Stimulated activated CD4-positive, alpha-beta T cell treated with anti-CD3 and anti-CD28 coated beads, TNF-alpha, amount 100 ng/mL, for 4 hours (primary cell): ENCODE results near the gene CYP2W1.
"Not testable (repeated sequence)": the region's sequence is repeated elsewhere in the genome, so short reads cannot be mapped to it uniquely, and the experiment has no call there.

Experiments used
- DNase-seq, 3 experiments: peaks; one replicate each; pipeline ENCODE4 v3.0.0-alpha.2; 2020; ENCODE audit warnings: low read depth in 3 of 3

The CYP2W1 gene

DNA sequence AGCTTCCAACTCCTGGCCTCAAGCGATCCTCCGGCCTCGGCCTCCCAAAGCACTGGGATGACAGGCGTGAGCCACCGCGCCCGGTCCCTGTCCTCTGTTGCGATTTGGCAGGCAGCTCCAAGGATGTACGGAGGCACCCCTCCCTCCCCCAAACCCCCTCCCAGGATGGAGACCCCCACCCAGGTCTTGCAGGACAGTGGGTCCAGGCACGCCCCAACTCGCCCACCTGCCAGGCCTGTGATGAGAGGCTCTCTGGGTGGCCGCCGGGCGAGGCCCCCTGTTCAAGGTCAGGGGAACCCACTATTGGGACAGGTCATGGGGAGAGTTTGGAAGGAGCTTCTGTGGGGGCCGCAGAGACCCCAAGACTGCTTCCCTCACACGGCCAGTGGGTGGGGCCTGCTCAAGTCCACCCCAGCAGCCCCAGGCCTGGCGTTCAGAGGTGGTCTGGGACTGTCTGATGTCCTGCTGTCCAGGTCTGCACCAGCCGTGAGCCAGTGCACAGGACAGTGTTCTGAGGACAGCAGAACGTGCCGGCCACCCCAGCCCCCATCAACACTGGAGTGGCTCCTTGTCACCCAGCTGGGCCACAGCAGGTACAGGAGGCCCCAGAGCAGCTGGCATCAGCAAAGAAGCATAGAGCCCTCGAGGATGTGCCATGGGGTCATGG lies 31.0 kb upstream of the CYP2W1 start:
- DNase-seq: no peak

DNA sequence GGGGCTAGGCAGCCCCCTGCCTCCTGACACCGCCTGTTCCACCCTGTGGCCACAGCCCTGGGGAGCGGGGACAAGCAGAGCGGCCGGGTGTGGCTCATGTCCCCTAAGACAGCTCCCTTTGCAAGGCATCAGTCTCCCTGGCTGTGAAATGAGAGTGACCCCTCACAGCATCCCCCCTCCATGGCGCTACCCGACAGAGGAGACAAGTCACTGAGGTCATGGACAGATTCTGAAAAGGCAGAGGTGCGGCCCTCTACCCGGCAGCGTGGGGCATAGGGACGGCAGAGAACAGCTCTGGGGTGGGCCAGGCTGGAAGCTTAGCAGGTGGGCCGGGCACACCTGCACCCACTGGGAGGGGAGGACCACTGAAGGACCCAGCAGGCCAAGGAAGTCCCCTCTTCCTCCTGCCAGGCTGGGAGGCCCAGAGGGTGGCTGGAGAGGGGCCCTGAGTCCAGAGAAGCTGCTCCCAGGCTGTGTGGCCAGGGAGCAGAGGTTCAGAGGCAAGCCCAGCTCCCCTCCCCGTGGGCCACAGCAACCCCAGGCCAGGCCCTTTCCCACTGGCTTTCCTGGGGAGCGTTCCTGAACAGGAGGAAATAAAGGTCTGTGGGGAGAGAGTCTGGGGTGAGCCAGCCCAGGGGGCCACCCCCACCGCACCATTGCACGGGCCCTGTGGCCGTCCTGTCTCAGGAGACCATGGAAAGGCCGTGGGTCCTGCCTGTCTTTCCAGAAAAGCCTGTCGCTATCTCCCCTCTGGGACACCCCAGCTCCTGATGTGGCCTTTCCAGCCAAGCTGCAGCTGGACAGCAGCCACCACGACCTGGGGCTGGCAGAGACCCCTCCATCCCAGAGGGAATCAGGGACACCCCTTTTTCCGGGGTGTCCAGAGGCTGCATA lies 30.2 kb upstream of the CYP2W1 start:
- DNase-seq: no peak

DNA sequence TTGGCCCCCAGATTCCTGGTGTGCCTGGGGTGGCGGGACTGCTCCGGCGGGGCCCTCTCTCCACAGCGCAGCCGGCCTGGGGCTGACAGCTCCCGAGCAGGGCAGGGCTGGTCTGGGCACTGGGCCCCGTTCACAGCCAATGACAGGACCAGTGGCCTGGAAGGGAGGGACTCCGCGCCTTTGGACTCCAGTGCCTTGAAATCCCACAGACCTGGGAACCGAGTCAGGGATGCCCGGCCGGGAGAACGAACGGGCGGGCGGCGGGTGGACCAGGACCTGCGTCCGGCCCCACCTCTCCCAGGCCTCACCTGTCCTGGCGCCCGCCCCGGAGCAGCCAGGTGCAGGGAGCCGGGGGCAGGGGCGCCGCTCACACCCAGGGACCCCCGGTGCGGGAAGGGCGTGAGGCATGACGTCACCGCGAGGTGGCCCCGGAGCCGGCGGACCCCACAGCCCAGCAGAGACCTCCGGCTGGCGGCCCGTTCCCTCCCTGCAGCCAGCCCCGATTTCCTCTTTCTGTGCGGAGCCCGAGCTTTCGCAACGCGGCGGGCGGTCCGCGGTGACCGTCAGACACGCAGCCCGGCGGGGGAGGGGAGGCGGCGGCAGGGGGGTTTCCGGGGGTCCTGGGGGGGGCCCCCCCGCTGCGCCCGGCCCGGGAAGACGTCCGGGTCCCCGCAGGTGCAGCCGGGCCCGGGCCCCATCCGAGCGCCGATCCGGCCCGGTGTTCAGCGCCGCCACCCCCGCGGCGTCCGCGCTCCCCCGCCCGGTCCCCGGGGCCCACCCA lies 29.2 kb upstream of the CYP2W1 start:
- DNase-seq: no peak

DNA sequence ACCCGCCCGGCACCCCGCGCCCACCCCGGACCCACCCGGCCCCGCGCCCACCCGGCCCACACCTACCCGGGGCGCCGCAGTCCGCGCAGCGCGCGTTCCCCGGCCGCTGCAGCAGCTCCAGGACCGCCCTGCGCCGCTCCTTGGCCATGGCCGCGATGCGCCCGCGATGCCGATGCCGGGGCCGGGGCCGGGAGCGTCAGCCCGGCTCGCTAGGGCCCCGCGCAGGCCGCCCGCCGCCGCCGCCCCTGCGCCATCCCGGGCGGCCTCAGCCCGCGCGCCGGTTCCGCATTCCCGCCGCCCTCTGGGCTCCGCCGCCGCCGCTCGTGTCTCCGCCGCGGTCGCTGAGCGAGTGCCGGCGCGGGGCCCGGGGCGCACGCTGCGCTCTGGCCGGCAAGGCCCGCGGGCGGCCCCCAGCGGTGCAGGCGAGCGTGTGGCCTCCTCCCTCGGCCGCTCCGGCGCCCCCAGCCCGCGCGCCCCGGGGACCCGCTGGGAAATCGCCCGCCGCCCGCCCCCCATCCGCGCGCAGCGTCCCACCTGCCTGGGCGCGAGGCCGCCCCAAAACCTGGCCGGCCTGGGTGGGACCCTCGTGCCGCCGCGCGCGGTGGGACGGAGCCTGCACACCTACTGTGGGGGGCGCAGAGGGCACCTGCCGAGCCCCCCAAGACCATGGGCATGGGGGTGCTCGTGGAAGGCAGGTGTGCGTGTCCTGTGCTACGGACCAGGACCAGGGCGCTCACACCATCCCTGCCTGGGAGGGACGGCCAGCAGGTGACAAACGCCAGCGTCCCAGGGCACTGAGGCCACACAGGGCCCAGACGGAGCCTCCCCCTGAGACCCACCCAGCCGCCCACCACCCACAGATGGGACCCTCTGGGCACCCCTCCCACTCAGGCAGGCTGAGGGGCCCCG lies 28.4 kb upstream of the CYP2W1 start, which contains the start of gene ADAP1:
Gene ADAP1, minus strand, starts transcription at position 351 of the 909 bp plus-strand sequence. Its CDS starts 203 bp downstream, at position 148.
- peak; percentile 30 to 53 (median 31) for DNase-seq

DNA sequence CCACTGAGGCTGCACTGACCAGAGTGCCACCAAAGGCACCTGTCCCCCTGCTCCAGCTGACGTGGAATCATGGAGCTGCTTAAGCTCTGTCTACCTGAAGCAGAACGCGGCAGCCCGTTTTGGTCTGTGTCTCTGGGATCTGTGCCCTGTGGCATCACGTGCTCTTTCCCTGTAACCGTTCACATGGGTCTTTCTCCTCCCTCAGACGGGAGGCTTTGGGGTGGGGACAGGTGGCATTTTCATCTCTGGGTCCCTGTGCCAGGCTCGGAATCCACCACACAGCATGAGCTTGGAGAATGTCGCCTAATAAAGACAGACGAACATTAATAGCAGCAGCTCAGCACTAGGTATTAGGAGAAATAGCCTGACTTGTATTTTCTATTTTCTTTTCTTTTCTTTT lies 26.9 kb upstream of the CYP2W1 start:
- DNase-seq: no peak

DNA sequence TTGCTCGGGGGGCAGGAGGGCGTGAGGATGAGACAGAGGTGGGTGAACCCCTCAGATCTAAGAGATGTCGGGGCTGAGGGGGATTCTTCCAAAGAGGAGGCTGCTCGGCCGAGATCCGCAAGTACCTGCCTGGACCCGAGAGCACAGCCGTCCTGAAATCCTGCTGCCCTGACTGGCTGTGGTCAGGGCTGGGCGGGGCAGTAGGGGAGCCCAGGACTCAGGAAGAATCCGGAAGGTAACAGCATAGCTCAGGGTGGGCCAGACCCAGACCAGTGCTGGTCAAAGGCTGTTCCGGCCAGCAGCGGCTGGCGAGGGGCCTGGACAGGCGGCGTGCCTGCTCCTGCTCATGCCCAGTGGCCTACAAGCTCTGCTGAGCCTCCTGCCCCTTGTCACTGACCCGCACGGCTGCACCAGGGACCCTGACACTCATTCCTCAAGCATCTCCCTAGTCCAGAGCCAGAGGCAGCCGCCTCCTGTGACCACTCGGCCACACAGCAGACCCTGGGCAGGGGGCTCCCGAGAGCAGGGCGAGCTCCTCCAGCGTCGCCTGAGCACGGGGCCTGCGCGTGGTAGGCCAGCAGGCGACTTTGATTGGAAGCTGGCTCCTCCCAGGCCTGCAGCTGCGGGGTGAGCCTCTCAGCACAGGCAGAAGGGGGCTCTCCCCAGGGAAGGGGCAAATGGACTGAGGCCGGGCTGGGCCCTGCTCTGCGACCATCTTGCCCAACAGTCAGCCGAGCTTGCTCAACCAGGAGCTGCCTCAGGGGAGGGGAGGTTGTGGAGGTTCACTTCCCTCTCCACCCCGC lies 25.4 kb upstream of the CYP2W1 start:
- no peak for DNase-seq

DNA sequence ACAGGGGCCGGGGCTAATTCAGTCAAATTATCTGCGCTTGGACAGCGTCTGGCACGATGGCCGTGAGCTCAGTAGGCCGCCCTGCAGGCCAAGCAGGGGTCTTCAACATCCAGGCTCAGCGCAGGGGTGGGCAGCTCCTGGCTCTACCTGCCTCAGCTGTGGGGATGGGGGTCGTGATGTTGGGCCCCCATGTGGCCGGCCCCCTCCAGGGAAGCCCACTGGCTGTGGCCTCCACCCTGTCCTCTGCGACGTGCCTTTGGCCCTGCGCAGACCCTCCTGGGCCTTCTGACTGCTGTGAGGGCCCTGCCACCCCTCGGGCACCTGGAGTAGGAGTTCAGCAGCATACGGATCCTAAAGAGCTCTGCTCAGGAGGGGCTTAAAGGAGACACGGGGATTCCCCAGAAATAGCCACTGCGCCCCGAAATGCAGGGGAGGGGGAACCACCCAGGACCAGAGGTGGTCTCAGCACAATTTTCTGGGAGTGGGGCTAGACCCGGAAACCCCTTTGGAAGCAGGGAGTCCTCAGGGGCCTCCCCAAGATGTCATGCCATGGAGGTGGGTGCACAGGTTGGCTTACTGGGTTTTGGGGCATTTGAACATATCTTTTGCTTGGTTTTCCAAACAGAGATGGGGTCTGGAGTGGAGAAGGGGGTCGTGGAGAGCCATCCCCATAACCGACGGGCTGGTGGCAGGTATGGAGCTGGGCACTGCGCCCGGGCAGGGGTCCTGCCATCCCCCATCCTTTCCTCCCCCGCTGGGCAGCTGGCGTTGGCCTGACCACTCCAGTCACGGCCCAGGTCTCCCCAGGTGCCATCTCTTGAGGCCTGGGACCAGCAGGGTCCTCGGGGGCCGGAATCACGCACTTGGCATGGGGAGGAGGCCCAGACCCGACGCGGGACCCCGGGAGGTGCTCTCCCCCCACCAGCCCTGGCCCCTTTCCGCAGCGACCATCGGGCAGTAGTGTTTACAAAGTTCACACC lies 24.5 kb upstream of the CYP2W1 start:
- DNase-seq: no peak

DNA sequence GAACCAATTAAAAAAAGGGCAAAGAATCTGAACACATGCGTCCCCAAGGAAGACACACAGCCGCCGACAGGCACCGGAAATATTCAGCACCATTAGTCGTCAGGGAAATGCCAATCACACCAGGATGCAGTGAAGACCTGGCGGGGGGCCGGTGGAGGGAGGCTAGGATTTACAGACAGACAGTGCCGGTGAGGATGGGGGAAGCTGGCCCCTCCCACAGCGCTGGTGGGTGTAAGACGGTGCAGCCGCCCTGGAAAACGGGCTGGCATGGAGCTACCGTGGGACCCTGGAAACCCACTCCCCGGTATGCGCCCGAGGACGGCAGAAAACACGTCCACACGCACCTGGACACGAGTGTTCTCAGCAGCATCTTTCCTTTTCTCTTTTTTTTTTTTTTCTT lies 23.7 kb upstream of the CYP2W1 start:
- DNase-seq: no peak

DNA sequence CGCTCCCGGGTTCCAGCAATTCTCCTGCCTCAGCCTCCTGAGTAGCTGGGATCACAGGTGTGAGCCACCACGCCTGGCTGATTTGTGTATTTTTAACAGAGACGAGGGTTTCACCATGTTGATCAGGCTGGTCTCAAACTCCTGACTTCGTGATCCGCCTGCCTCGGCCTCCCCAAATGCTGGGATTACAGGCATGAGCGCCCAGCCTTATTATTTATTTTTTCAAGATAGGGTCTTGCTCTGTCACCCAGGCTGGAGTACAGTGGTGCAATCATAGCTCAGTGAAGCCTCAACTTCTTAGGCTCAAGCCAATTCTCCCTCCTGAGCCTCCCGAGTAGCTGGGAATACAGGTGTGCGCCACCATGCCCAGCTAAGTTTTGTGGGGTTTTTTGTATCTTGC lies 23.2 kb upstream of the CYP2W1 start:
- DNase-seq: not testable (repeated sequence)

DNA sequence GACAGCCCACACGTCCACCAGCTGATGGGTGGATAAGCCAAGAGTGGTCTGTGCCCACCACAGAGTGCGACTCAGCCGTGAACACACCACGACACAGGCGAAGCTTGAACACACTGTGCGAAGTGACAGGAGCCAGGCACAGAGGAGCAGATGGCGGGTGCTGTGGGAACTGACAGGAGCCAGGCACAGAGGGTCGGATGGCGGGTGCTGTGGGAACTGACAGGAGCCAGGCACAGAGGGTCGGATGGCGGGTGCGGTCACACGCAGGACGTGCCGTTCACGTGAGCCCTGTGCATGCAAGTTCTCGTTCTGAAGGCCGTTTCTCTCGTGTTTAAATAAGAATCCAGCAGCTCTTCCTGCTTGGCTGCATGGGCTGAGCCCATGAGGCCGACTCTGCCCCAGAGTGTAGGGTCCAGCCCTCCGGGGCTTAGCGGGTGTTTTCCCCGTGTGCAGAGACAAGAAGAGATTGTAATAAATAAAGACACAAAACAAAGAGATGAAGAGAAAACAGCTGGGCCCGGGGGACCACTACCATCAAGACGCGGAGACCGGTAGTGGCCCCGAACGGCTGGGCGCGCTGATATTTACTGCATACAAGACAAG lies 22.6 kb upstream of the CYP2W1 start:
- no peak for DNase-seq

DNA sequence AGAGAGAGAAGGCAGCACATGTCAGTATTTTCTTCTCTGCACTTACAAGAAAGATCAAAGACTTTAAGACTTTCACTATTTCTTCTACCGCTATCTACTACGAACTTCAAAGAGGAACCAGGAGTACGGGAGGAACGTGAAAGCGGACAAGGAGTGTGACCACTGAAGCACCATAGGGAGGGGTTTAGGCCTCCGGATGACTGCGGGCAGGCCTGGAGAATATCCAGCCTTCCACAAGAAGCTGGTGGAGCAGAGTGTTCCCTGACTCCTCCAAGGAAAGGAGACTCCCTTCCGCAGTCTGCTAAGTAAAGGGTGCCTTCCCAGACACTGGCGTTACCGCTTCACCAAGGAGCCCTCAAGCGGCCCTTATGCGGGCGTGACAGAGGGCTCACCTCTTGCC lies 22.0 kb upstream of the CYP2W1 start:
- not testable (repeated sequence) for DNase-seq

DNA sequence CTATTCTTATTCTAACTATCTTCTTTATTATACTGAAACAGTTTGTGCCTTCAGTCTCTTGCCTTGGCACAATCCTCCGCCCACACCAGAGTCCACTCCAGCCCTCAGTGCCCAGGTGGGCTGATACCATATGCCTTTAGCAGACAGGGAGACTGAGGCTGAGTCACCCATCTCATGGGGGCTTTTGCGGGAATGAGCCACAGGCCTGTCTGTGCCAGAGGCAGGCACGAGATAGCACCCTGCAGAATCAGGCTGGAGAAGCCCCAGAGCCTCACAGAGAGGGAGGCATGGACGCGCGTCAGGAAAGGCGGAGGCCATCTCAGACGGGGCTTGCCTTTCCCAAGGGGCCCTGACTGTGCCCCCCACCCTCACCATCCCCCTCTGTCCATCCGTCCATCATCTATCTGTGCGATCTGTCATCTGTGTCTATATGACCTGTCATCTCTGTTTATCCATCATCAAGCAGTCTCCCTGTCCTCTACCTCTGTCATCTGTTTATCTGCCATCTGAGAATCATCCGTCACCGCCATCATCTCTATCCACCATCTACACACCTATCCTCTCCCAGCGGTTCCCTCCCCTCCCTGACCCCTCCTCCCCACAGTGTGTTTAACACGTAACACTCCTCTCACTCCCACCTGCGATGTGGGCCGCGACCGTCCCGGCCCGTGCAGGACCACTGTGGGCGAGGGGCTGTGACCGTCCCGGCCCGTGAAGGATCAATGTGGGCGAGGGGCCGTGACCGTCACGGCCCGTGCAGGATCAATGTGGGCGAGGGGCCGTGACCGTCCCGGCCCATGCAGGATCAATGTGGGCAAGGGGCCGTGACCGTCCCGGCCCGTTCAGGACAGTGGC lies 21.2 kb upstream of the CYP2W1 start:
- no peak for DNase-seq

DNA sequence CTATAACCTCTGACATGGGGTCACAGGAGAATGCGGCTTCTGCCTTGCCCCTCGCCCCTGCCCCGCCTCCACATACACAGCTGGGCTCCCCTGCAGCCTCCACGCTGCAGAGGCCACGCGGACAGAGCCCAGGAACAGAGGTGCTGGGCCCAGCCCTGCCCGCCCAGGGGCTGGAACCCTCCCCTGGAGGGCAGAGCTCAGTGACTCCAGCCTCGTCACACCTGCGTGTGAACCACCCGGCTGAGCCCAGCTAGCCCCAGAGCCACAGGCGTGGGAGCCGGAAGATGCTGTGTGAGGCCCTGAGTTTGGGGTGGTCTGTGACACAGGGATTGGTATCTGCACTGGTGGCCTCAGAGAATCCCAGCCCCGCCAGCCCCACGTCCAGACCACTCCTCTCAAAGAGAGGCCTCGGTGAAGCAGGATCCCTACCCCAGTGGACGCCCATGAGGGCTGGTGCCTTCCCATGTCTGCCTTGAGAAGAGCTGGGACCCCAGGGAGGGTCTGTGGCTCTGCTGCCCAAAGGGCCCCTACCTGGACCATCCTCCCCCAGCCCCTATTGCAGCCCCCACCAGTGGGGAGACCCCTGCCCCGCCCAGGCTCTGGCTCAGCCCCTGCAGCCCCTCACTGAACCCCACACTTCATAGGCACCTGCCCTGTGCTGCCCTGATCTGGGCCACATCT lies 20.4 kb upstream of the CYP2W1 start:
- no peak for DNase-seq

DNA sequence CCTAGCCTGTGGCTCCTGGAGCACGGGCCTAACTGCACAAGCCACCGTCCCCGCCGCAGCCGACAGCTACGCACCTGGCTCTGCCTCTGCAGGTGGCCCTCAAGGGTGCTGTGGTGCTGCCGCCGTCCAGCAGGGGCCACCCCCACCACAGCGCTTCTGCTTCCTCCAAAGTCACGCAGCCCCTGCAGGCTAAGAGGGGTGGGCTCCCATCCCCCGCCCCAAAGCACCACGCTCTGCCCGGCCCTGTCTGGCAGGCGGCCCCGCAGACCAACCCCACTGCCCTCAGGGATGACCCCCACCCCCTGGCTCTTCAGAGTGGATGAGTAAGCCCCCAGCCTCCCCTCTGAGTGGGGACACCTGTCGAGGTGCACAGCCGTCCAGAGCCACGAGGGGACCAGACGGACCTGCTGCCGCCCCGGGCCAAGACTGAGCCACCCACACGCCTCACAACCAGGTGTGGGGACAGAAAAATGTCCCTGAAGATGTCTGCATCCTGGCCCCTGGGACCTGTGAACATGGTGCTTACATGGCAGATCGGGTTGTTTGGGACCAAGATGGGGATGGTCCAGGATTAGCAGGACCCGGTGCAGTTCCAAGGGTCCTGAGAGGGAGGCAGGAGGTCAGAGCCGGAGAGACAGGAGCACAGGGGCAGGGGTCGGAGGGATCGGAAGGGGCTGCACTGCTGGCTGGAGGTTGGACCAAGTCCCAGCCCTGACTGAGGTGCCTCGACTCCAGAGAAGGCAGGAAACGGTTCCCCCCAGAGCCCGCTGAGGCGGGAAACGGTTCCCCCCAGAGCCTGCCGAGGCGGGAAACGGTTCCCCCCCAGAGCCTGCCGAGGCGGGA lies 19.5 kb upstream of the CYP2W1 start:
- no peak for DNase-seq

DNA sequence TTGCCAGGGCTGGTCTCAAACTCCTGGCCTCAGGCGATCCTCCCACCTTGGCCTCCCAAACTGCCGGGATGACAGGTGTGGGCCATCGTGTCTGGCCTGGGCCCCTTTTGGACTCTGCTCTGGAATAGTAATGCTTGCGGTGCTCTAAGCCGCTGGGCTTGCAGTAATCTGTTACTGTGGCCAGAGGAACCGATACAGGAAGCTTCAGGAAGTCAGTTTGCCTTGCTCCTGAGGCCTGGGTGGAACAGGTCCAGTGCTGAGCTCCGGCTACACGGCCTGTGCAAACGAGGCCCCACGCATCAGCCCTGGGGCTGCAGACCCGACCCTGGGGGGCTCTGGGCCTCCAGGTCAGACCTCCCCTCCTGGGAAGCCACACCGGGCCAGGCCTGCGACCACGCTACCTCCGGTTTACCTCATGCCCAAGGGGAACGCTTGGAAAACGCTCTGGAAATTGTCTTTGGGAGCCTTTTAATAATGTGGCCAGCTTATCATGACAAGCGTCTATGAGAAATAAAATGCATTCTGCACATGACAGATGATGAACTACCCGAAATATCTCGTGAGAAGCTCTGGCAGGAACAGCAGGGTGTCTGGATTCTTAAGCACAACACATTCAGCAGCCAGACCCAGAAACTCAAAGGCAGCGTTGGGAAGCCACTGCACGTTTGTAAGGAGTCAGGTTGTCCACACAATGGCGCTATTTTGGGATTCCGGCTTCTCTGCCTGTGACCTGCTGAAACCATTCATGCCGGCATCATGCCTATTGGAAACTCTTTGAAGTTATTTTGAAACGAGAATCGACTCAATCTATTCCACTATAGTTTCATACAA lies 18.4 kb upstream of the CYP2W1 start:
- DNase-seq: no peak
